D721Med (cell line): Measurements from ENCODE around the gene IFI44L.

Experiments
- DNase-seq: peaks from one replicate; pipeline ENCODE4 v3.0.0; 2011; ENCODE audit warnings: low spot score; ENCODE audit not compliant: insufficient read length
- FAIRE-seq: peaks from 2 replicates; lab custom pipeline; 2011; peaks lifted over from hg19 to GRCh38; lab: Jason Lieb, UNC
- CTCF ChIP-seq: IDR thresholded peaks from 2 replicates; pipeline ENCODE4 v1.5.1; 2012; ENCODE audit warnings: mild to moderate bottlenecking, control low read depth; ENCODE audit not compliant: insufficient read depth; ENCODE audit errors: missing control alignments

IFI44L gene

GRCh38 chr1:78691995-78692747 is 71.9 kb downstream of the IFI44L start:
- no peak for TF ChIP-seq CTCF
- FAIRE-seq (no peak), DNase-seq (no peak)
